Upper lobe of left lung (tissue), 6 donors: ENCODE results near the gene KLK14. TPM values are rescaled to one million over a fixed set of nuclear protein-coding genes. Genes with fewer than 3 reads are reported as not detected.

Experiments
- ATAC-seq, 2 donors: fragments of 200-7000 bp; cut with Tn5 transposase; one replicate each; pipeline ENCODE4 v1.9.1; 2022; ENCODE audit warnings: mild to moderate bottlenecking in 2 of 2, moderate library complexity in 2 of 2; ENCODE audit not compliant: low FRiP score in 2 of 2
- DNase-seq, 2 donors: peaks; one replicate each; pipeline ENCODE4 v3.0.0-alpha.2; 2019 to 2020
- H3K27ac ChIP-seq, 4 donors: fragments of 200-600 bp; sonication (generic); one replicate each; pipeline ENCODE4 v1.5.1; 2016 to 2019
- H3K27me3 ChIP-seq, 4 donors: fragments of 200-600 bp; sonication (generic); one replicate each; pipeline ENCODE4 v1.5.1; 2017 to 2019
- H3K36me3 ChIP-seq, 4 donors: fragments of 200-600 bp; sonication (generic); one replicate each; pipeline ENCODE4 v1.5.1; 2016 to 2019
- H3K4me1 ChIP-seq, 4 donors: fragments of 200-600 bp; sonication (generic); one replicate each; pipeline ENCODE4 v1.5.1; 2018 to 2019
- H3K4me3 ChIP-seq, 4 donors: fragments of 200-600 bp; sonication (generic); one replicate each; pipeline ENCODE4 v1.5.1; 2017 to 2019; ENCODE audit warnings: mild to moderate bottlenecking in 2 of 4, moderate library complexity in 1 of 4
- H3K9me3 ChIP-seq, 4 donors: fragments of 200-600 bp; sonication (generic); one replicate each; pipeline ENCODE4 v1.5.1; 2018 to 2019
- CTCF ChIP-seq, 6 experiments: fragments of 450-650 bp in 4 of 6; fragments of 200-600 bp in 2 of 6; sonication (generic) in 2 of 6; IDR thresholded peaks; one replicate each; pipeline ENCODE4 v1.5.1; 2016 to 2019; ENCODE audit warnings: antibody characterized with exemption in 6 of 6
- EP300 ChIP-seq, 4 donors: sonication (generic); formaldehyde crosslinking; IDR thresholded peaks; one replicate each; pipeline ENCODE4 v1.5.1; 2017; ENCODE audit warnings: antibody characterized with exemption in 4 of 4, control low read depth in 2 of 4
- POLR2A ChIP-seq, 4 donors: fragments of 450-650 bp; IDR thresholded peaks; one replicate each; pipeline ENCODE4 v1.5.1; 2016 to 2017; ENCODE audit warnings: antibody characterized with exemption in 4 of 4, mild to moderate bottlenecking in 2 of 4
- POLR2AphosphoS5 ChIP-seq, 2 donors: sonication (generic); formaldehyde crosslinking; IDR thresholded peaks; one replicate each; pipeline ENCODE4 v1.5.1; 2017; ENCODE audit warnings: antibody characterized with exemption in 2 of 2
- WGBS, 2 donors: methylation state at CpG; one replicate each; pipeline ENCODE4 v1.1.5; 2017 to 2018; 5-methylcytosine and 5-hydroxymethylcytosine counted together
- total RNA-seq, 6 donors: library from RNA; depleted of rRNA in 4 of 6; stranded (reverse); fragments of >200 nt in 4 of 6; gene quantifications; one replicate each; pipeline versions ENCODE4 v1.1.0 to v1.2.1, GENCODE V29; 2016 to 2021
- donor health status: DM: no; HTN: no; CAD: no; lungs with moderate emphysema.
- donor health status: DM: no; HTN: yes; CAD: no; lungs with severe emphysema.

KLK14 gene
- total RNA-seq, 6 donors from 2014 or later = 1.2 to 2.1 (median 2.0) TPM; not detected in 3

- H3K36me3 ChIP-seq = no peaks in the 10 kb centered on the region
- TF ChIP-seq POLR2AphosphoS5 (IDR thresholded peaks at IDR 0.05) (no peak), EP300 (IDR thresholded peaks at IDR 0.05) (no peak), POLR2A (IDR thresholded peaks at IDR 0.05) (no peak), CTCF (IDR thresholded peaks at IDR 0.05) (no peak)
- WGBS, 2 donors = 0 to 89% methylated on average over 1 of the region's 1 CpG
- no peak for DNase-seq
- no peak overlapping the region for H3K27ac ChIP-seq
- peaks cover 0 to 16% (median 6%) of the 10 kb centered on the region in 4 donors for H3K27me3 ChIP-seq
- H3K4me3 ChIP-seq = no peak overlapping the region
- H3K9me3 ChIP-seq = no peaks in the 10 kb centered on the region
- H3K4me1 ChIP-seq = peaks cover 0 to 9% (median 4%) of the 10 kb centered on the region in 4 donors
- no peak for ATAC-seq
Measured at GRCh38 chr19:51060973-51061372, 21.7 kb downstream of the KLK14 start.

- Histone ChIP-seq H3K36me3 (no peaks in the 10 kb centered on the region), H3K4me3 (no peak overlapping the region), H3K9me3 (no peaks in the 10 kb centered on the region), H3K4me1 (peaks cover 0 to 8% (median 4%) of the 10 kb centered on the region in 4 donors), H3K27me3 (peaks cover 0 to 9% (median 4%) of the 10 kb centered on the region in 4 donors), H3K27ac (no peak overlapping the region)
- DNase-seq (no peak), ATAC-seq (no peak)
- 67 to 84% methylated on average over 4 of the region's 4 CpGs for whole genome bisulfite sequencing, 2 donors
- TF ChIP-seq EP300 (IDR thresholded peaks at IDR 0.05) (no peak), POLR2A (IDR thresholded peaks at IDR 0.05) (no peak), POLR2AphosphoS5 (IDR thresholded peaks at IDR 0.05) (no peak), CTCF (IDR thresholded peaks at IDR 0.05) (no peak)
Measured at GRCh38 chr19:51060336-51060735, 22.4 kb downstream of the KLK14 start.

- peaks cover 0 to 2% (median 1%) of the 10 kb centered on the region in 4 donors for H3K4me1 ChIP-seq
- peak in 1 of 2 donors; percentile 36 for DNase-seq
- ATAC-seq = no peak
- no peak overlapping the region for H3K4me3 ChIP-seq
- no peaks in the 10 kb centered on the region for H3K36me3 ChIP-seq
- no peaks in the 10 kb centered on the region for H3K9me3 ChIP-seq
- peaks cover 0 to 4% (median 2%) of the 10 kb centered on the region in 4 donors for H3K27me3 ChIP-seq
- no peak for TF ChIP-seq CTCF (IDR thresholded peaks at IDR 0.05)
- TF ChIP-seq POLR2AphosphoS5 (IDR thresholded peaks at IDR 0.05) = no peak
- no peak for TF ChIP-seq EP300 (IDR thresholded peaks at IDR 0.05)
- TF ChIP-seq POLR2A (IDR thresholded peaks at IDR 0.05) = no peak
- no peak overlapping the region for H3K27ac ChIP-seq
- WGBS, 2 donors = 72 to 82% methylated on average over 7 of the region's 7 CpGs
Measured at GRCh38 chr19:51059715-51060114, 23.0 kb downstream of the KLK14 start.

- Histone ChIP-seq H3K4me1 (no peaks in the 10 kb centered on the region), H3K9me3 (no peaks in the 10 kb centered on the region), H3K36me3 (no peaks in the 10 kb centered on the region), H3K4me3 (no peak overlapping the region), H3K27me3 (no peaks in the 10 kb centered on the region), H3K27ac (no peak overlapping the region)
- TF ChIP-seq POLR2A (IDR thresholded peaks at IDR 0.05) = no peak
- no peak for TF ChIP-seq EP300 (IDR thresholded peaks at IDR 0.05)
- no peak for TF ChIP-seq CTCF (IDR thresholded peaks at IDR 0.05)
- TF ChIP-seq POLR2AphosphoS5 (IDR thresholded peaks at IDR 0.05) = no peak
- DNase-seq = no peak
- ATAC-seq = no peak
Measured at GRCh38 chr19:51055866-51056265, 26.8 kb downstream of the KLK14 start.

- Histone ChIP-seq H3K9me3 (no peaks in the 10 kb centered on the region), H3K4me1 (no peaks in the 10 kb centered on the region), H3K4me3 (no peak overlapping the region), H3K36me3 (no peaks in the 10 kb centered on the region), H3K27me3 (no peaks in the 10 kb centered on the region), H3K27ac (no peak overlapping the region)
- WGBS, 2 donors = 6 to 10% methylated on average over 4 of the region's 4 CpGs
- no peak for TF ChIP-seq CTCF (IDR thresholded peaks at IDR 0.05)
- TF ChIP-seq EP300 (IDR thresholded peaks at IDR 0.05) = no peak
- TF ChIP-seq POLR2A (IDR thresholded peaks at IDR 0.05) = no peak
- no peak for TF ChIP-seq POLR2AphosphoS5 (IDR thresholded peaks at IDR 0.05)
- ATAC-seq (no peak), DNase-seq (no peak)
Measured at GRCh38 chr19:51047031-51047335, 35.7 kb downstream of the KLK14 start.
